Neural cell (in vitro differentiated cells): ENCODE measurements around the gene SLC9B2. TPM values are rescaled to one million over a fixed set of nuclear protein-coding genes. Genes with fewer than 3 reads are reported as not detected.

Source experiments
- H2AFZ ChIP-seq: fragments of 200-600, 300-800 bp; sonication (generic), shearing (Covaris generic); 2 replicates; pipeline ENCODE4 v1.6.0; 2014; ENCODE audit warnings: low read depth, mild to moderate bottlenecking, antibody characterized with exemption, low read length, moderate library complexity
- H3F3A ChIP-seq: fragments of 200-600 bp; shearing (Covaris generic); 2 replicates; pipeline ENCODE4 v1.6.1; 2016; ENCODE audit warnings: mild to moderate bottlenecking, moderate library complexity, mixed read lengths, antibody characterized with exemption, low read length; ENCODE audit not compliant: insufficient read depth, poor library complexity, severe bottlenecking
- H3K27ac ChIP-seq: fragments of 200-600, 300-800 bp; sonication (generic), shearing (Covaris generic); 2 replicates; pipeline ENCODE4 v1.5.1; 2014; ENCODE audit warnings: mild to moderate bottlenecking, low read length, moderate library complexity
- H3K27me3 ChIP-seq: fragments of 300-800, 200-600 bp; sonication (generic), shearing (Covaris generic); 2 replicates; pipeline ENCODE4 v1.6.0; 2014; ENCODE audit warnings: mild to moderate bottlenecking, low read depth, low read length, moderate library complexity; ENCODE audit not compliant: insufficient read depth
- H3K36me3 ChIP-seq: fragments of 300-800, 200-600 bp; sonication (generic), shearing (Covaris generic); 2 replicates; pipeline ENCODE4 v1.5.1; 2014; ENCODE audit warnings: mild to moderate bottlenecking, antibody characterized with exemption, low read length, moderate library complexity; ENCODE audit not compliant: insufficient read depth
- H3K4me2 ChIP-seq: fragments of 300-800, 200-600 bp; sonication (generic), shearing (Covaris generic); 2 replicates; pipeline ENCODE4 v1.6.0; 2014; ENCODE audit warnings: mild to moderate bottlenecking, low read length
- H3K4me3 ChIP-seq: fragments of 300-800, 200-600 bp; sonication (generic), shearing (Covaris generic); 2 replicates; pipeline ENCODE4 v1.5.1; 2014; ENCODE audit warnings: mild to moderate bottlenecking, low read length, moderate library complexity
- H3K79me2 ChIP-seq: fragments of 200-600 bp; shearing (Covaris generic); replicated peaks from 2 replicates; pipeline ENCODE4 v1.6.0; 2014; ENCODE audit warnings: mild to moderate bottlenecking, low read length, moderate library complexity; ENCODE audit not compliant: insufficient read depth
- H3K9ac ChIP-seq: fragments of 300-800, 200-600 bp; sonication (generic), shearing (Covaris generic); 2 replicates; pipeline ENCODE4 v1.6.1; 2016; ENCODE audit warnings: mild to moderate bottlenecking, low read length, mixed read lengths
- H3K9me2 ChIP-seq: fragments of 200-600 bp; shearing (Covaris generic); 2 replicates; pipeline ENCODE4 v1.6.1; 2016; ENCODE audit warnings: mild to moderate bottlenecking, low read length, mixed read lengths; ENCODE audit not compliant: insufficient read depth
- H3K9me3 ChIP-seq: fragments of 200-600, 300-800 bp; sonication (generic), shearing (Covaris generic); 2 replicates; pipeline ENCODE4 v1.6.1; 2016; ENCODE audit warnings: mild to moderate bottlenecking, mixed run types, low read length, moderate library complexity, mixed read lengths
- H4K20me1 ChIP-seq: fragments of 200-600 bp; shearing (Covaris generic); 2 replicates; pipeline ENCODE4 v1.6.1; 2016; ENCODE audit warnings: mild to moderate bottlenecking, mixed run types; ENCODE audit not compliant: insufficient read depth
- EP300 ChIP-seq: fragments of 450-650 bp; conservative IDR thresholded peaks from 2 replicates; pipeline ENCODE4 v1.6.1; 2014; ENCODE audit warnings: antibody characterized with exemption, mild to moderate bottlenecking, moderate library complexity; ENCODE audit not compliant: poor library complexity, severe bottlenecking
- EZH2 ChIP-seq: fragments of 200-600, 300-800 bp; shearing (Covaris generic), sonication (generic); IDR thresholded peaks from 2 replicates; pipeline ENCODE4 v1.6.1; 2014; ENCODE audit warnings: antibody characterized with exemption, low read length, borderline replicate concordance, mild to moderate bottlenecking; ENCODE audit not compliant: insufficient read depth, poor library complexity, severe bottlenecking
- MXI1 ChIP-seq: fragments of 450-650 bp; conservative IDR thresholded peaks from 2 replicates; pipeline ENCODE4 v1.6.1; 2014; ENCODE audit warnings: antibody characterized with exemption, mild to moderate bottlenecking; ENCODE audit not compliant: poor library complexity, severe bottlenecking
- POLR2AphosphoS5 ChIP-seq: IDR thresholded peaks from 2 replicates; pipeline ENCODE4 v1.6.1; 2012
- RAD21 ChIP-seq: fragments of 450-650 bp; conservative IDR thresholded peaks from 2 replicates; pipeline ENCODE4 v1.6.1; 2014; ENCODE audit warnings: antibody characterized with exemption, mild to moderate bottlenecking, moderate library complexity
- SMC3 ChIP-seq: fragments of 450-650 bp; conservative IDR thresholded peaks from 2 replicates; pipeline ENCODE4 v1.6.1; 2014; ENCODE audit warnings: antibody characterized with exemption, mild to moderate bottlenecking, moderate library complexity; ENCODE audit not compliant: poor library complexity
- TAF1 ChIP-seq: IDR thresholded peaks from 2 replicates; pipeline ENCODE4 v1.6.1; 2012; ENCODE audit warnings: low read depth
- polyA plus RNA-seq: library from polyadenylated mRNA; depleted of rRNA; stranded (reverse); fragments of >200 nt; gene quantifications from 2 replicates; pipeline ENCODE4 v1.2.3, GENCODE V29; 2014
- TF ChIP-seq, protein P1 (sequence below): IDR thresholded peaks from 2 replicates; pipeline ENCODE4 v1.6.1; 2012; ENCODE audit warnings: borderline replicate concordance
- TF ChIP-seq, protein P2 (sequence below): fragments of 450-650 bp; IDR thresholded peaks from 2 replicates; pipeline ENCODE4 v1.5.1; 2014; ENCODE audit warnings: antibody characterized with exemption, mild to moderate bottlenecking, moderate library complexity; ENCODE audit not compliant: poor library complexity, severe bottlenecking

SLC9B2 gene
- polyA plus RNA-seq, 1 donor from 2014 or later, result 46.3 TPM

DNA sequence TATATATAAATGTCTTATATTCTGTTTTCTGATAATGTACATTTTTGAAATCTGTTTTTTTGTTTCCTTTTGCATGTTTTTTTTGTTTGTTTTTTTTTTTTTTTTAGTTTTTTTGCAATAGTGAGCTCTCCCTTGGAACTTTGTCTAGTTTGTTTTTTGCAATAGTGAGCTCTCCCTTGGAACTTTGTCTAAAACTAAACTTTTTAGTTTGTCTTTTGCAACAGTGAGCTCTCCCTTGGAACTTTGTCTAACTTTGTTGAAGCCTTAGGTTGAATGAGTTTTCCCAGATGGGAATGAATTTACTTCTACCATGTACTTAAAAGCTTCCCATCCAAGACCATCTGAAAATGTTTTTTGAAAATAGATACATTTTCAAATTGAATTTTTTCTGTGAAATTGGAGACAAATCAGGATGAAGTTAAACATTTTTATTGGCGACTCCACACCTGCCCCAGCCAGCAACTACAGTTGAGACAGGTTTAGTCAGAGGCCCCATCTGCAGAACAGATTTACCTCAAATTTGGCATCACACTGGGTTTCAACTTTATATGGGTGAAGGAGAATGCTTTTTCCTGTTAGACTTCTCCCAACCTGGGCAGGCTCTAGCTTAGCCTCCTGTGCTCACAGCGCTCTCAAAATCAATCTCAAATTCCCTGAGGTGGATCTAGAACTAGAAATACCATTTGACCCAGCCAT, 16.0 kb downstream of the SLC9B2 start:
- no peaks in the 10 kb centered on the region for H4K20me1 ChIP-seq
- H3K27ac ChIP-seq, result no peak overlapping the region
- H3K27me3 ChIP-seq, result no peaks in the 10 kb centered on the region
- H3K36me3 ChIP-seq, result no peaks in the 10 kb centered on the region
- no peaks in the 10 kb centered on the region for H3K9me2 ChIP-seq
- no peak overlapping the region for H3K9ac ChIP-seq
- H3K79me2 ChIP-seq, result no peaks in the 10 kb centered on the region
- no peak overlapping the region for H3K4me2 ChIP-seq
- no peaks in the 10 kb centered on the region for H3F3A ChIP-seq
- no peak for TF ChIP-seq MXI1
- TF ChIP-seq, protein P1, sequence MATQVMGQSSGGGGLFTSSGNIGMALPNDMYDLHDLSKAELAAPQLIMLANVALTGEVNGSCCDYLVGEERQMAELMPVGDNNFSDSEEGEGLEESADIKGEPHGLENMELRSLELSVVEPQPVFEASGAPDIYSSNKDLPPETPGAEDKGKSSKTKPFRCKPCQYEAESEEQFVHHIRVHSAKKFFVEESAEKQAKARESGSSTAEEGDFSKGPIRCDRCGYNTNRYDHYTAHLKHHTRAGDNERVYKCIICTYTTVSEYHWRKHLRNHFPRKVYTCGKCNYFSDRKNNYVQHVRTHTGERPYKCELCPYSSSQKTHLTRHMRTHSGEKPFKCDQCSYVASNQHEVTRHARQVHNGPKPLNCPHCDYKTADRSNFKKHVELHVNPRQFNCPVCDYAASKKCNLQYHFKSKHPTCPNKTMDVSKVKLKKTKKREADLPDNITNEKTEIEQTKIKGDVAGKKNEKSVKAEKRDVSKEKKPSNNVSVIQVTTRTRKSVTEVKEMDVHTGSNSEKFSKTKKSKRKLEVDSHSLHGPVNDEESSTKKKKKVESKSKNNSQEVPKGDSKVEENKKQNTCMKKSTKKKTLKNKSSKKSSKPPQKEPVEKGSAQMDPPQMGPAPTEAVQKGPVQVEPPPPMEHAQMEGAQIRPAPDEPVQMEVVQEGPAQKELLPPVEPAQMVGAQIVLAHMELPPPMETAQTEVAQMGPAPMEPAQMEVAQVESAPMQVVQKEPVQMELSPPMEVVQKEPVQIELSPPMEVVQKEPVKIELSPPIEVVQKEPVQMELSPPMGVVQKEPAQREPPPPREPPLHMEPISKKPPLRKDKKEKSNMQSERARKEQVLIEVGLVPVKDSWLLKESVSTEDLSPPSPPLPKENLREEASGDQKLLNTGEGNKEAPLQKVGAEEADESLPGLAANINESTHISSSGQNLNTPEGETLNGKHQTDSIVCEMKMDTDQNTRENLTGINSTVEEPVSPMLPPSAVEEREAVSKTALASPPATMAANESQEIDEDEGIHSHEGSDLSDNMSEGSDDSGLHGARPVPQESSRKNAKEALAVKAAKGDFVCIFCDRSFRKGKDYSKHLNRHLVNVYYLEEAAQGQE, result no peak
- no peak for TF ChIP-seq EP300
- TF ChIP-seq TAF1, result no peak
- TF ChIP-seq, protein P2, sequence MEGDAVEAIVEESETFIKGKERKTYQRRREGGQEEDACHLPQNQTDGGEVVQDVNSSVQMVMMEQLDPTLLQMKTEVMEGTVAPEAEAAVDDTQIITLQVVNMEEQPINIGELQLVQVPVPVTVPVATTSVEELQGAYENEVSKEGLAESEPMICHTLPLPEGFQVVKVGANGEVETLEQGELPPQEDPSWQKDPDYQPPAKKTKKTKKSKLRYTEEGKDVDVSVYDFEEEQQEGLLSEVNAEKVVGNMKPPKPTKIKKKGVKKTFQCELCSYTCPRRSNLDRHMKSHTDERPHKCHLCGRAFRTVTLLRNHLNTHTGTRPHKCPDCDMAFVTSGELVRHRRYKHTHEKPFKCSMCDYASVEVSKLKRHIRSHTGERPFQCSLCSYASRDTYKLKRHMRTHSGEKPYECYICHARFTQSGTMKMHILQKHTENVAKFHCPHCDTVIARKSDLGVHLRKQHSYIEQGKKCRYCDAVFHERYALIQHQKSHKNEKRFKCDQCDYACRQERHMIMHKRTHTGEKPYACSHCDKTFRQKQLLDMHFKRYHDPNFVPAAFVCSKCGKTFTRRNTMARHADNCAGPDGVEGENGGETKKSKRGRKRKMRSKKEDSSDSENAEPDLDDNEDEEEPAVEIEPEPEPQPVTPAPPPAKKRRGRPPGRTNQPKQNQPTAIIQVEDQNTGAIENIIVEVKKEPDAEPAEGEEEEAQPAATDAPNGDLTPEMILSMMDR, result no peak
- no peak for TF ChIP-seq POLR2AphosphoS5
- no peak for TF ChIP-seq EZH2
- no peak for TF ChIP-seq SMC3
- TF ChIP-seq RAD21, result no peak
- H2AFZ ChIP-seq, result no peak overlapping the region
- no peaks in the 10 kb centered on the region for H3K9me3 ChIP-seq
- H3K4me3 ChIP-seq, result no peak overlapping the region

DNA sequence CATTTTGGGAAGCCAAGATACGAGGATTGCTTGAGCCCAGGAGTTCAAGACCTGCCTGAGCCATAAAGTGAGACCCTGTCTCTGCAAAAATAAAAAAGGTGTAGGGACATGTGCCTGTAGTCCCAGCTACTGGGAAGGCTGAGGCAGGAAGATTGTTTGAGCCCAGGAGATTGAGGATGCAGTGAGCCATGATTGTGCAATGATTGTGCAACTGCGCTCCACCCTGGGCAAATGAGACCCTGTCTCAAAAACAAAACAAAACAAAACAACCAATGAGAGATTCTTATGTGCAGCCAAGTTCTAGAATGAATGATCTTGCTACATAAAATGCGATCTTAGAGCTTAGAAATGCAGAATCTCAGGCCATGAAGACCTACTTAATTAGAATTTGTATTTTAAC, 22.5 kb downstream of the SLC9B2 start:
- no peaks in the 10 kb centered on the region for H3K79me2 ChIP-seq
- no peaks in the 10 kb centered on the region for H3K9me2 ChIP-seq
- no peak overlapping the region for H3K4me2 ChIP-seq
- no peak overlapping the region for H3K9ac ChIP-seq
- H3K27me3 ChIP-seq, result no peaks in the 10 kb centered on the region
- no peaks in the 10 kb centered on the region for H3F3A ChIP-seq
- H3K36me3 ChIP-seq, result no peaks in the 10 kb centered on the region
- H2AFZ ChIP-seq, result no peak overlapping the region
- H4K20me1 ChIP-seq, result no peaks in the 10 kb centered on the region
- no peak overlapping the region for H3K4me3 ChIP-seq
- H3K9me3 ChIP-seq, result no peaks in the 10 kb centered on the region
- TF ChIP-seq, protein P1, result no peak
- TF ChIP-seq EP300 (no peak), EZH2 (no peak), RAD21 (no peak), TAF1 (no peak), MXI1 (no peak), SMC3 (no peak), POLR2AphosphoS5 (no peak)
- TF ChIP-seq, protein P2, result no peak
- H3K27ac ChIP-seq, result no peak overlapping the region
